HUES48 (cell line): ENCODE measurements around the gene HOMER1.
A peak's percentile ranks its signal among the peaks of the same experiment; 100 is the strongest.

ENCODE experiments used
- H3K27ac ChIP-seq: one replicate; pipeline ENCODE4 v1.7.0; 2013; ENCODE audit warnings: low read depth, low read length, inconsistent platforms
- H3K27me3 ChIP-seq: 2 replicates; pipeline ENCODE4 v1.6.1; 2013; ENCODE audit warnings: mild to moderate bottlenecking, low read length; ENCODE audit not compliant: control insufficient read depth, insufficient read depth
- H3K36me3 ChIP-seq: 2 replicates; pipeline ENCODE4 v1.6.1; 2013; ENCODE audit warnings: low read length; ENCODE audit not compliant: control insufficient read depth, insufficient read depth
- H3K4me1 ChIP-seq: 2 replicates; pipeline ENCODE4 v1.6.1; 2013; ENCODE audit warnings: mild to moderate bottlenecking, low read length; ENCODE audit not compliant: control insufficient read depth, insufficient read depth
- H3K4me3 ChIP-seq: 2 replicates; pipeline ENCODE4 v1.5.1; 2013; ENCODE audit warnings: mild to moderate bottlenecking, low read depth, low read length
- H3K9ac ChIP-seq: 2 replicates; pipeline ENCODE4 v1.6.1; 2013; ENCODE audit warnings: mild to moderate bottlenecking, low read depth, low read length, moderate library complexity
- H3K9me3 ChIP-seq: 2 replicates; pipeline ENCODE4 v1.6.1; 2013; ENCODE audit warnings: low read length; ENCODE audit not compliant: control insufficient read depth, insufficient read depth

HOMER1 gene

DNA sequence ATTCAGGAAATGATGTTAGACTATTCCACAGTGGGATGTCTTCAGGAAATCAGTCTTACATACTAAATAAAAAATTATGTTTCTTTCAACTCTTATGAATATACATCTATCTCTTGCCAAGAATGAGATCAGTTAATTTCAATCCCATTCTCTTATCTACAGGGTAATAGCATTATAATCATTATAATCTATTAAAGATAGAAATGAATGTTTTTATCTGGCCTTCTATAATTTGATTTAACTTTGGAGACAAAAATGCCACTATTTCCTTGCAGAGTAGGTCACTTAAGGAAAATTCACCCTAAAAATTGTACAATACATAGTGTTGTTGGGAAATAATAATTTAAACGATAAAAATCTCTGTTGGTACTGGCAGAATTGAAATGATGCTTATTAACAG, 96.4 kb downstream of the HOMER1 start:
- no peak overlapping the region for H3K27ac ChIP-seq

DNA sequence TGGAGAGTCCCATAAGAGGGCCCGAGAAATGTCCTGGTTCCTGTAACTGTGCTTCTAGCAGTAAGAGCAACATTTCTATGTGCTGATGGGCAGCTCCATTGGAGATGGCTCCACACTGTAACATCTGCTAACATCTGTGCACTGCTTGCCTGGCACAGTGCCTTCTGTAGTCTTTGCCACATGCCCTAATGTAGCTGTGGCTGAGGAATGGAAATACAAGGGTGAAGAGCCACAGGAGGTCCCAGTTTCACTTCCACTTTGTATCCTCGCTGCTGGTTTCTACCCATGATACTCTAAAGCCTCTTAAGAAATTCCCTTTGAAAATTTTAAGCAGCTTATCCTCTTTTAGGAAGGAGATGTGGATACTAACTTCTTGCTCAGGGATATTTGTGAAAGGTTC, 97.4 kb downstream of the HOMER1 start:
- Histone ChIP-seq H3K9me3 (no peaks in the 10 kb centered on the region), H3K36me3 (peaks cover 5% of the 10 kb centered on the region; the same call in 1 of the 2 replicates), H3K27me3 (no peaks in the 10 kb centered on the region), H3K4me3 (no peak overlapping the region), H3K27ac (no peak overlapping the region), H3K9ac (no peak overlapping the region), H3K4me1 (0 out of 2 replicates have a peak, but pooled peaks cover 3% of the 10 kb centered on the region)

More for the DNA sequence above, 96.4 kb downstream of the HOMER1 start:
- Histone ChIP-seq H3K4me1 (0 out of 2 replicates have a peak, but pooled peaks cover 3% of the 10 kb centered on the region), H3K9me3 (no peaks in the 10 kb centered on the region), H3K27me3 (no peaks in the 10 kb centered on the region), H3K4me3 (no peak overlapping the region), H3K36me3 (peaks cover 5% of the 10 kb centered on the region; the same call in 1 of the 2 replicates), H3K9ac (no peak overlapping the region)

DNA sequence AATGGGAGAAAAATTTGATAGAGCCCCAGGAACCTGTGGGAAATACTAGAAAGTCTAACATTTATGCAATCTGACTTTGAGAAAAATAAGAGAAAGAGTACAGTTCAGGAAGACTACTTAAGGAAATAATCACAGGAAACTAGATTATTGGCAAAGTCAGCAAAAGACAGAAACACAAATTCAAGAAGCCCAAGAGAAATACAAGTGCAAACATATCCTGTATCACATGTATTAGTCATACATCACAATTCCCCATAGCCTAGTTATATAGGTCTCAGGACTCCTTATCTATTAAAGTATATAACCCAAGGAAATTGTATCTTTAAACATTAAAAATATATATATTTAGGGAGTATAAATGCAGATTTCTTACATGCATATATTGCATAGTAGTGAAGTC, 100.8 kb downstream of the HOMER1 start:
- Histone ChIP-seq H3K9ac (no peak overlapping the region), H3K4me1 (0 out of 2 replicates have a peak, but pooled peaks cover 3% of the 10 kb centered on the region), H3K27me3 (no peaks in the 10 kb centered on the region), H3K27ac (no peak overlapping the region), H3K4me3 (no peak overlapping the region), H3K36me3 (peaks cover 12% of the 10 kb centered on the region; the same call in 1 of the 2 replicates), H3K9me3 (peaks cover 5% of the 10 kb centered on the region; the same call in 1 of the 2 replicates)

DNA sequence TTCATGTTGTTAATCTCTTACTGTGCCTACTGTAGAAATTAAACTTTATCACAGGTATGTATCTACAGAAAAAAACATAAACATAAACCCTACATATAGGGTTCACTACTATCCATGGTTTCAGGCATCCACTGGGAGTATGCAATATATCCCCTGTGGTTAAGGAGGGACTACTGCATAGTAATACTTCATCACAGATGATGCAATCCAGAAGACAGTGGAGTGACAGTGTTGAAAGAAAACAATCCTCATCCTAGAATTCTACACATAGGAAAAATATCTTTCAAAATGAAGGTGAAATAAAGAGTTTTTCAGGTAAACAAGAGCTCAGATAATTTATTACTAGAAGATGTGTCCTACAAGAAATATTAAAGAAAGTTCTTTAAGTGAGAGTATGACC, 105.9 kb downstream of the HOMER1 start:
- H3K4me1 ChIP-seq = no peaks in the 10 kb centered on the region
- no peaks in the 10 kb centered on the region for H3K27me3 ChIP-seq
- H3K36me3 ChIP-seq = peaks cover 8% of the 10 kb centered on the region; the same call in 1 of the 2 replicates
- H3K27ac ChIP-seq = no peak overlapping the region
- no peak overlapping the region for H3K4me3 ChIP-seq
- peaks cover 5% of the 10 kb centered on the region; the same call in 1 of the 2 replicates for H3K9me3 ChIP-seq
- no peak overlapping the region for H3K9ac ChIP-seq

DNA sequence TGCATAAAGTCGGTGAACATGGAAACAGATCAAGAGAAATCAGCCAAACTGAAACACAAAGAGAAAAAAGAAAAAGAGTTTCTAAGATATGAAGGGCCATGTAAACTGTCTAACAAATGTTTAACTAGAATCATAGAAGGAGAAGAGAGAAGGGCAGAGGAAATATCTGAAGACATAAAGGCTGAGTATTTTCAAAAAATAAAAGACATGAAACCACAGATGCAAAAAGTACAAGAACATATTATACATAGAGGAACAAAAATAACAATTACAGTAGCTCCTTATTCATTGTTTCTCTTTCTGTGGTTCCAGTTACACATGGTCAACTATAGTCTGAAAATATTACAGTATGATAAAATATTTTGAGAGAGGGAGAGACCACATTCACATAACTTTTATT, 106.3 kb downstream of the HOMER1 start:
- Histone ChIP-seq H3K4me3 (no peak overlapping the region), H3K9me3 (peaks cover 5% of the 10 kb centered on the region; the same call in 1 of the 2 replicates), H3K27ac (no peak overlapping the region), H3K27me3 (no peaks in the 10 kb centered on the region), H3K9ac (no peak overlapping the region), H3K4me1 (no peaks in the 10 kb centered on the region), H3K36me3 (peaks cover 8% of the 10 kb centered on the region; the same call in 1 of the 2 replicates)

DNA sequence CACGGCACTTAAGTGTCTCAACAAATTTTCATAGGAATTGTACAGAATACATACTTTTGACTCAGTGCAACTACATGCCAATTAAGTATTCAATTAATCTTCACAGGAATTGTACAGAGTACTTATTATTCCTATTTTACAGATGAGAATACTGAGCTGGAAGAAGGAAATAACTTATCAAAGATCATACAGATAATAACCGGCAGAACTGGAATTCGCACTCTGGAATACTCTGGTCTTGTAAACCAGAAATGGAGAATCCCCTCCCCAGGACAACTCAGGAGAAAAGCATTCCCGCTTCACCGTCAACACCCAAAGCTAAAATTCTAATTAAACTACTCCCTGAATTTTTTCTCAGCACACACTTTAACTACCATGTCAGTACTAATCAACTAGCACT, 112.7 kb downstream of the HOMER1 start:
- H3K4me3 ChIP-seq = no peak overlapping the region
- peaks cover 23% of the 10 kb centered on the region for H3K36me3 ChIP-seq
- H3K27ac ChIP-seq = no peak overlapping the region
- H3K4me1 ChIP-seq = no peaks in the 10 kb centered on the region
- no peak overlapping the region for H3K9ac ChIP-seq
- no peaks in the 10 kb centered on the region for H3K27me3 ChIP-seq
- no peaks in the 10 kb centered on the region for H3K9me3 ChIP-seq

DNA sequence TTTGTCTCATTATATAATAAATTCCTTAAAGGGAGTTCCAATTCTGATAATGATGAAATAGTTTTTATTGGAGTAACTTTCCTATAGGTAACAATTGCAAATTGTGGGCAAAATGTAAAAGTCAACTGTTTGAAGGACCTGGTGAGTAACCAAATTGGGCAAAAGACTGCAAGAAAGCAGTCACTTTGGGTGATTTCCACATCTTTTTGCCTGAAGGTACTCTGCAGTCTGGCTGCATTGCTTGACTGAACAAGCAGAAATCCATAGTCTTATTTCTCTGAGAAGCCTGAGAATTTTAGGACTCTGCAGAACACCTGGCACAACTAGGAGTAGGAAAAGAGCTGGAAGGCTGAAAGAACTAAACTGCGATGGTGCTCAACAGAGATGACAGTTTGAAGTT, 114.9 kb downstream of the HOMER1 start:
- Histone ChIP-seq H3K36me3 (peaks cover 45% of the 10 kb centered on the region), H3K9ac (no peak overlapping the region), H3K27me3 (no peaks in the 10 kb centered on the region), H3K4me1 (no peaks in the 10 kb centered on the region), H3K9me3 (no peaks in the 10 kb centered on the region), H3K27ac (no peak overlapping the region), H3K4me3 (no peak overlapping the region)

DNA sequence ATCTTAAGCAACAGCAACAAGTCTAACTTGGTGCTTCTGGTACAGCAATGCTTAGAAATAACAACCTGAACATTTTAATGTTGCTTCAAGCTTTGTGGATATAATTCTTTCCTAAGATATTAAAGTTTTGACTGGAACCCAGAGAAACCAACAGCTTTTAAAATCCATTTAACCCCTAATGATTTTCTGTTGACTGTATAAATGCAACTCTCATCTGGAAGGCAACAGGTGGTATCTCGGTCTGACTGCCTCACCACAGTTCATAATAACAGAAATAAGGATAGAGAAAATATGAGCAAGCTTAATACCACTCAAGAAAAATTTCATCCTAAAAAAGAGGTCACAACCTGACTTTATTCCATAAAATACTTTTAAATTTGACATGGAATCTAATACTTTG, 116.9 kb downstream of the HOMER1 start:
- peaks cover 6% of the 10 kb centered on the region; the same call in 1 of the 2 replicates for H3K4me1 ChIP-seq
- H3K9me3 ChIP-seq = no peaks in the 10 kb centered on the region
- no peaks in the 10 kb centered on the region for H3K27me3 ChIP-seq
- H3K27ac ChIP-seq = no peak overlapping the region
- no peak overlapping the region for H3K9ac ChIP-seq
- H3K36me3 ChIP-seq = peaks cover 52% of the 10 kb centered on the region
- H3K4me3 ChIP-seq = no peak overlapping the region

DNA sequence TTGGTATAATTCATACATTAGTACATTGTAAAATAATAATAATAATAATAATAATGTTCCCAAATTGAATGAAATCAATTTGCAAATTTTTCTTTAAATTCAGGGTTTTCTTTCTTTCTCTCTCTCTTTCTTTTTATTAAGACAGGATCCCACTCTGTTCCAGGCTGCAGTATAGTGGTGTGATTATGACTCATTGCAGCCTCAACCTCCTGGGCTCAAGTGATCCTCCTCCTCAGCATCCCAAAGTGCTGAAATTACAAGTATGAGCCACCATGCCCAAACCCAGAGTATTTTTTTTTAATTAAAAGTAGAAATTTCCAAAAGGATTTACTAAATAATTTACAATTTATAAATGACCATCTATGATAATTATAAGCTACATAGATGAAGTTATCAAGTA, 117.7 kb downstream of the HOMER1 start:
- Histone ChIP-seq H3K9ac (no peak overlapping the region), H3K9me3 (no peaks in the 10 kb centered on the region), H3K36me3 (peaks cover 48% of the 10 kb centered on the region), H3K4me3 (no peak overlapping the region), H3K27me3 (no peaks in the 10 kb centered on the region), H3K4me1 (peaks cover 6% of the 10 kb centered on the region; the same call in 1 of the 2 replicates), H3K27ac (no peak overlapping the region)

DNA sequence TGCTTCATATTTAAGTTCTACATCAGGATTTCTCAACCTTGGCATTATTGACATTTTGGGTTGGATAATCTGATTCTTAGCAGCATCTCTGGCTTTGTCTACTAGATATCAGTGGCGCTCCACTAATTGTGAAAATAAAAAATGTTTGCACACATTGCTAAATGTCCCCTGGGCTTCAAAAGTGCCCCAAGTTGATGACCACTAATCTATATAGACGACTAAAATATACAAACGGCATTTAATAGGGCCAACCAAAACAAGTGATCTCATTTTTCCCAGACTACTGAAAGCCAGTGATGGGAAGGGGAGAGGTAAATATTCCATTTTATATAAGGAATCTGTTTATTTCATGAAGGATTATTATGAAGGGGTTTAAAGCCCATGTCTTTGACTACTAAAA, 118.6 kb downstream of the HOMER1 start:
- H3K9me3 ChIP-seq = no peaks in the 10 kb centered on the region
- H3K4me3 ChIP-seq = no peak overlapping the region
- no peak overlapping the region for H3K9ac ChIP-seq
- H3K36me3 ChIP-seq = peaks cover 48% of the 10 kb centered on the region
- H3K27me3 ChIP-seq = no peaks in the 10 kb centered on the region
- no peak overlapping the region for H3K27ac ChIP-seq
- peaks cover 6% of the 10 kb centered on the region; the same call in 1 of the 2 replicates for H3K4me1 ChIP-seq

DNA sequence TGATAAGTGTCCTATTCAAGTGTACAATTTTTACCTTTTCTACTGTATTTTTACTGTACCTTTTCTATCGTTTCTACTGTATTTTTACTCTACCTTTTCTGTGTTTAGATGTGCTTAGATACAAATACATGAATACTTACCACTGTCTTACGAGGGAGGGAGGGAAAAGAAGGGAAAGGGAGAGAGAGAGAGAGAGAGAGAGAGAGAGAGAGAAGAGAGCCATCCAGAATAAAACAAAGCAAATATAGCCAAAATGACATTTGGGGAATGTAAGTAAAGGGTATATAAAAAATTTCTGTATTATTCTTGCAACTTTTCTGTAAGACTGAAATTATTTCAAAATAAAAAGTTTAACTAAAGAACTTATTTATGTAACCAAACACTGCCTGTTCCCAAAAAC, 121.2 kb downstream of the HOMER1 start:
- Histone ChIP-seq H3K9ac (no peak overlapping the region), H3K4me3 (peak overlapping the region; percentile 4; the same call in 1 of the 2 replicates), H3K27me3 (no peaks in the 10 kb centered on the region), H3K36me3 (peaks cover 50% of the 10 kb centered on the region), H3K27ac (no peak overlapping the region), H3K4me1 (peaks cover 6% of the 10 kb centered on the region; the same call in 1 of the 2 replicates), H3K9me3 (no peaks in the 10 kb centered on the region)
